ENCODE measurements around the gene NPAS3. TPM values are rescaled to one million over a fixed set of nuclear protein-coding genes. Genes with fewer than 3 reads are reported as not detected.

The NPAS3 gene
- total RNA-seq, 1 experiment from 2014 or later = not detected

GRCh38 chr14:32980178-32980901 lies 41.7 kb downstream of the NPAS3 start:
- BruUV-seq (replicated peaks) = no TSS peak
- Histone ChIP-seq H3K79me2 (ENCODE audit: low read depth) (no peaks in the 10 kb centered on the region), H4K20me1 (ENCODE audit: insufficient read depth) (no peaks in the 10 kb centered on the region), H3F3A (ENCODE audit: insufficient read depth, low read depth) (no peaks in the 10 kb centered on the region), H3K4me3 (no peak overlapping the region), H2AFZ (no peak overlapping the region), H3K27me3 (ENCODE audit: insufficient read depth, low read depth) (no peaks in the 10 kb centered on the region), H3K27ac (no peak overlapping the region), H3K36me3 (ENCODE audit: low read depth) (no peaks in the 10 kb centered on the region), H3K4me2 (no peak overlapping the region), H3K4me1 (replicated peaks; ENCODE audit: insufficient read depth) (no peaks in the 10 kb centered on the region), H3K9me3 (ENCODE audit: insufficient read depth, low read depth) (no peaks in the 10 kb centered on the region), H3K9me2 (ENCODE audit: insufficient read depth) (no peaks in the 10 kb centered on the region)
- POLR2A ChIA-PET (ENCODE audit: unreplicated experiment) = no interaction called here
- TF ChIP-seq EZH2 (IDR thresholded peaks at IDR 0.05; ENCODE audit: low read depth) (no peak), CTCF (conservative IDR thresholded peaks at IDR 0.05) (no peak)
- intact Hi-C loops (cut with micrococcal nuclease; ENCODE audit: unreplicated experiment) = no loop called here
- DNase-seq = no peak
- CTCF ChIA-PET = no interaction called here

DNA sequence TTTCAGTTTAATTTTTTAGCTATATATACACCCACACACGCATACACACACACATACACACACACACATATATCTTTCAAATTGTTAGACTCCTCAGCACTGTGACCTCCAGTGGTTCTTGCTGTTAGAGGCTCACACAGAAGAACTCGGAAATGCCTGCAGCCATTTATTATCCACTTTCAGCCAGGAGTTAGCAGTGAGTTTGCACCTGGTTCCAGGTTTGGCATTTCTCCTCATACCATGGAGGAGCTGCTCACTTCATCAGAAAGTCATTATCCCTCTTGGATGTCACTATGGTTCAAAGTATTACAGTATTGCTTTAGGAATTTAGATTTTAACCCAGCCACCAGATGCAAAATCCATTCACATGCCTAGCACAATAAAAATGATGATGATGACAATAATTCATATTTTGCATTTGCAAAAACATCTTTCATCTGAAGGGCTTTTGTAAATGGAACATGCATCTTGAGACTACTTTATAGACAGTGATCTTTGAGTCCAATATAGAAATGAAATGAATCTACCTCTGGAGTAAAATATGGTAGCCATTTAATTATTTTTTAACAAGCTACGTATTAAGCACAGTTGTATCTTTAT lies 42.3 kb downstream of the NPAS3 start:
- BruUV-seq (replicated peaks) = no TSS peak
- Histone ChIP-seq H3K27me3 (ENCODE audit: insufficient read depth, low read depth) (no peaks in the 10 kb centered on the region), H3F3A (ENCODE audit: insufficient read depth, low read depth) (no peaks in the 10 kb centered on the region), H3K79me2 (ENCODE audit: low read depth) (no peaks in the 10 kb centered on the region), H3K4me1 (replicated peaks; ENCODE audit: insufficient read depth) (no peaks in the 10 kb centered on the region), H3K36me3 (ENCODE audit: low read depth) (no peaks in the 10 kb centered on the region), H3K9me3 (ENCODE audit: insufficient read depth, low read depth) (no peaks in the 10 kb centered on the region), H3K4me2 (no peak overlapping the region), H2AFZ (no peak overlapping the region), H3K4me3 (no peak overlapping the region), H4K20me1 (ENCODE audit: insufficient read depth) (no peaks in the 10 kb centered on the region), H3K9me2 (ENCODE audit: insufficient read depth) (no peaks in the 10 kb centered on the region), H3K27ac (no peak overlapping the region)
- ChIA-PET CTCF (no interaction called here), POLR2A (ENCODE audit: unreplicated experiment) (no interaction called here)
- DNase-seq = no peak
- intact Hi-C loops (cut with micrococcal nuclease; ENCODE audit: unreplicated experiment) = no loop called here
- TF ChIP-seq EZH2 (IDR thresholded peaks at IDR 0.05; ENCODE audit: low read depth) (no peak), CTCF (conservative IDR thresholded peaks at IDR 0.05) (no peak)

GRCh38 chr14:32984241-32984930 lies 45.7 kb downstream of the NPAS3 start:
- no peak for DNase-seq
- Histone ChIP-seq H3F3A (ENCODE audit: insufficient read depth, low read depth) (no peaks in the 10 kb centered on the region), H3K79me2 (ENCODE audit: low read depth) (no peaks in the 10 kb centered on the region), H2AFZ (no peak overlapping the region), H3K36me3 (ENCODE audit: low read depth) (no peaks in the 10 kb centered on the region), H3K4me1 (replicated peaks; ENCODE audit: insufficient read depth) (no peaks in the 10 kb centered on the region), H3K27me3 (ENCODE audit: insufficient read depth, low read depth) (no peaks in the 10 kb centered on the region), H3K9me3 (ENCODE audit: insufficient read depth, low read depth) (no peaks in the 10 kb centered on the region), H3K4me3 (no peak overlapping the region), H3K27ac (no peak overlapping the region), H3K4me2 (no peak overlapping the region), H3K9me2 (ENCODE audit: insufficient read depth) (no peaks in the 10 kb centered on the region), H4K20me1 (ENCODE audit: insufficient read depth) (no peaks in the 10 kb centered on the region)
- CTCF ChIA-PET = no interaction called here
- BruUV-seq (replicated peaks) = no TSS peak
- intact Hi-C loops (cut with micrococcal nuclease; ENCODE audit: unreplicated experiment) = no loop called here
- TF ChIP-seq EZH2 (IDR thresholded peaks at IDR 0.05; ENCODE audit: low read depth) = no peak
- no peak for TF ChIP-seq CTCF (conservative IDR thresholded peaks at IDR 0.05)
- POLR2A ChIA-PET (ENCODE audit: unreplicated experiment) = no interaction called here
